HG03025 (cell line): ENCODE measurements around the gene SLC22A17.
A peak's percentile ranks its signal among the peaks of the same experiment; 100 is the strongest.
"Not testable (repeated sequence)": the region's sequence is repeated elsewhere in the genome, so short reads cannot be mapped to it uniquely, and the experiment has no call there.

Source experiments
- ATAC-seq: cut with Tn5 transposase; IDR thresholded peaks from one replicate; pipeline ENCODE4 v1.9.1; 2021; ENCODE audit warnings: mild to moderate bottlenecking, moderate library complexity; ENCODE audit not compliant: unreplicated experiment, low FRiP score

SLC22A17 gene

GRCh38 chr14:23347406-23348296 lies 5.0 kb downstream of the SLC22A17 start:
- no peak for ATAC-seq

- ATAC-seq = no peak
These were observed 5.8 kb downstream of the SLC22A17 start for GRCh38 chr14:23346693-23347405.

GRCh38 chr14:23345987-23346692 lies 6.5 kb downstream of the SLC22A17 start:
- no peak for ATAC-seq

GRCh38 chr14:23344481-23344880 lies 8.2 kb downstream of the SLC22A17 start:
- no peak for ATAC-seq

- no peak for ATAC-seq
These were observed 13.0 kb downstream of the SLC22A17 start for GRCh38 chr14:23339506-23340268.

GRCh38 chr14:23335623-23336022 lies 17.1 kb downstream of the SLC22A17 start:
- ATAC-seq = no peak

- no peak for ATAC-seq
These were observed 24.5 kb downstream of the SLC22A17 start for GRCh38 chr14:23327947-23328744.

GRCh38 chr14:23326491-23327332 lies 26.0 kb downstream of the SLC22A17 start:
- no peak for ATAC-seq

GRCh38 chr14:23325746-23326145 lies 26.9 kb downstream of the SLC22A17 start:
- not testable (repeated sequence) for ATAC-seq

- ATAC-seq = no peak
These were observed 27.7 kb downstream of the SLC22A17 start for GRCh38 chr14:23324993-23325392.

- no peak for ATAC-seq
These were observed 28.2 kb downstream of the SLC22A17 start for GRCh38 chr14:23324455-23324846.

GRCh38 chr14:23323838-23324454 lies 28.7 kb downstream of the SLC22A17 start:
- ATAC-seq = no peak

GRCh38 chr14:23322568-23323517 lies 29.8 kb downstream of the SLC22A17 start:
- ATAC-seq = no peak

- ATAC-seq = peak; percentile 17
These were observed 30.8 kb downstream of the SLC22A17 start for GRCh38 chr14:23321572-23322547.

- ATAC-seq = peak; percentile 88
These were observed 31.8 kb downstream of the SLC22A17 start, which contains the start of gene PABPN1 for GRCh38 chr14:23320584-23321571. Gene PABPN1 (plus strand): TSS chr14:23321457. CDS start chr14:23321470, 13 bp downstream.
